GM21529 (cell line): Measurements from ENCODE around the gene PAQR5.
"Not testable (repeated sequence)": the region's sequence is repeated elsewhere in the genome, so short reads cannot be mapped to it uniquely, and the experiment has no call there.

ENCODE experiments used
- ATAC-seq: cut with Tn5 transposase; IDR thresholded peaks from one replicate; pipeline ENCODE4 v1.9.1; 2021; ENCODE audit not compliant: unreplicated experiment

PAQR5 gene

DNA sequence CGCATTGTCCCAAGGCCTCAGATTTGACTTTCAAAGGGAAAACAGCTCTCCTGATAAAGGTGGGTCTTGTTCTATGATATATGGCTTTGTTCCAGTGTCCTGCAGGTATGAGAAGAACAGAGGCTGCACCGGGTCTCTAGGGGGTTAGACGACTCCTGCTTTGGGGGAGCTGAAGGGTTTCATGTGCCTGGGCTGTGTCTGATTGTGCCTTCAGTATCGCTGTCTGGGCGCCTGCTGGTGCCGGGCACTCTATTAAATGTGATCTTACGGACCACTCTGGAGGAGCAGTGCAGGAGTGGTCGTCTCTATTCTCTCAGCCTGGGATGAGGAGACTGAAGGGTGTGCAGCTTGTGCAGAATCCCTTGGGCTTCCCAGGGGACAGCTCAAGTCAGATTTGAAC lies 16.0 kb downstream of the PAQR5 start:
- no peak for ATAC-seq

DNA sequence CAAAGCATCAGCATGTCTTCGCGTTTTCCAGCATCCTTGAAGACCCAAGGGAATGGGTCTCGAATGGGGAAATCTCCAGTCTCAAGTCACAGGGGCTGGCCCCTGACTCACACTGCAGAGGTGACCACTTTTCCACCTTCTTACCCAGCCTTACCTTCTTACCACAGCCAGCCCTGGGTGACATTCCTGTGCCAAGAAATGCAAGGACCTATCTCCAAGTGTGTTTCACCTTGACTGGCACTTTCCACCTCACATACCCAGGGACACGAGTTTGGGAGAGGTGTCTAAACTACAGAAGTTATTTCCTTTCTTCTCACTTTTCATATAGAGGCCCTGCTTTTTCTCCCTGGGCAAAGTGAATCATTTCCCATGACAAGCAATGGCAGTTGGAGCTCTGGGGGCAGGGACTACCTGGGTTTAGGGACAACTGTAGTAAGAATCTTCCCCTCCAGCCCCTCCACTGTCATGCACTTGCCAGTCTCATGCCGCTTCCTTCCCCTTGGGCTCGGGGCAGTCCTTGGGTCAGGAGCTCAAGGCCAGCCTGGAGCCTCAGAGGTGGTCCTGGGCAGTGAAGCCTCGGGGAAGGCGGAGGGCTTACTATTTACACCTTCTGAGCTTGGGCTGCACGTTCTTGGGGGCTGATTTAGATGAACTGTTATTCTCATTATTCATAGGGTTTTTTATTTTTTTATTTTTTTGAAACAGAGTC lies 16.8 kb downstream of the PAQR5 start:
- ATAC-seq: no peak

GRCh38 chr15:69316291-69316690 lies 17.6 kb downstream of the PAQR5 start:
- no peak for ATAC-seq

DNA sequence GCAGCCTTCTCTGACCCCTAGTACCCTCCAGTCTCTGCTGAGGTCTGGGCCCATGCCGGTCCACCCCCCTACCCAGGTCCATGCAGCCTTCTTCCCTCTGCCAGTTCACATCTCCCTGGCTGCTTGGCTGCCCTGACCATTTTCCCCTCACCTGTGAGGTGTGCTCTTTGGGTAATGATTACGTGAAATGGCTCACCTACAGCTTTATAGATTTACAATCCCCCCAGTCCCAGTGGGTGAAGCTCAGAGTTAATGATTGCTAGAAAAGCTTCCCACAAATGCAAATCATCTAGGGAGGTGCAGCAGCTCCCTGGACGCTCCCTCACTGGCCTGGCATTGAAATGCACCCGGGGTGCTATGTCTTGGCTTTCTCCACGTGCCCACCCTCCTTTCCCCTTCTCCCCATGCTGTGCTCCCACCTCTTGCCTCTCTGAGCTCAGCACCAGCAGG lies 18.7 kb downstream of the PAQR5 start:
- no peak for ATAC-seq

GRCh38 chr15:69318033-69318432 lies 19.3 kb downstream of the PAQR5 start:
- no peak for ATAC-seq

- no peak for ATAC-seq
Observed at GRCh38 chr15:69319384-69320375, 21.0 kb downstream of the PAQR5 start.

DNA sequence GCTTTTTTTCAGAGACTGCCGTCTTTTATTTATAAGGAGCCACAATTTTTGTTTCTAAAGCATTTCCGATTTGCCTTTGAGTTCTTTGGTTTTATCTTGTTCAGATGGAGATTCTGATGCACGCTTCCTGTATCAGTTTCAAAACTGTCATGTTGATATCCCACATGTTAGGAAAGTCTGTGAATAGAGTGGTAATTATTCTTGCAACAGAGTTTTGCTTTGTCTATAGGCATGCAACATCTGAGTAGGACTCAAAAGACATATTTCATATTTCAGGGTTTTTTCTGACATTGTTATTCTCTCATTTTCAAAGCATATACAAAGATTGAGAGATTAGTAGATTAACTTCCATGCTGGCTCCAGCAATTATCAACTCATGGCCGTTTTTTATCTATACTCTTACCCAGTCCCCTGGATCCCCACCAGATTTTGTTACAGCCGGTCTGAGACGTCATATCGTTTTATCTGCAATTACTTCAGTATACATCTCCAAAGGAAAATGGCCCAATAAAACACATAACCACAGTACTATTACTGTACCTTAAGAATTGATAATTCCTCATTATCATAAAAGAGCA lies 22.4 kb downstream of the PAQR5 start:
- ATAC-seq: no peak

GRCh38 chr15:69323893-69324430 lies 25.2 kb downstream of the PAQR5 start:
- no peak for ATAC-seq

GRCh38 chr15:69324565-69324964 lies 25.9 kb downstream of the PAQR5 start:
- no peak for ATAC-seq

DNA sequence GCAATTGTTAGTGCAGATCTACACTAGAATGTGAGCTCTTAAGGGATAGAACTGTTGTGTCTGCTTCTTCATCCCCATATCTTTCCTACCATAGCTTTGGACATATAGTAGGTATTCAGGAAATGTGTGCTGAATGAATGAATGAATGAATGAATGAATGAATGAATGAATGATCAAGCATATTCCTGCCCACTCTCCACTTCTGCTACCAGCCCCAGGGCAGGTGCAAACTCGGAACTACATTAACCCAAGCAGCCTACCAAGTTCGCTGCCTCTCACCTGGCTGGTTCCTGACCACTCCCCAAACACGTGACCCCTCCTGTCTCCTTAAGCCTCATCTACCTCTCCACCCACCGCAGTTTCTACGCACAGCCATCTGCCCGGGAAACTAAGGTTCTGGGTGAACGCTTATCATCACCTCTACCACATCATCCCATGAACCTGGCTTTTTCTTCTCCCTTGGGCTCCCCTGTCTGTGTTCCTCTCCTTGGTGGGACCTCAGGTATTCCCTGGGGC lies 26.8 kb downstream of the PAQR5 start:
- ATAC-seq: no peak

DNA sequence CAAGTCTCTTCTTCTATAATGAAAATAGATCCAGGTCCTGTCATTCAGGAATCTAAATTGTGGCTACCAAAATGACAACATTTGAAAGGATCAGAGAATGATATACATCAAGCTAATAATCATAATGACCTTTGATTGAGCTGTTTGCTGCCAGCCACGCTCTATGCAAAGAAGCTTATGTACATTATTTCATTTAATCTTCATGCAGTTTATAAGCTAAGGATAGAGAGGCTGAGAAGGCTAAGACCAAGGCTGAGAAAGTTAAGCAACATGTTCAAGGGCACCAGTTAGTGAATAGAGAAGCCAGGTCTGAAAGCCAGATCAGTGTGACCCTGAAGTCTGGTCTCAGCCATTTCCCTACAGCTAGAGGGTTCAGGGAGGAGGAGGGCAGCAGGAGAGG lies 29.4 kb downstream of the PAQR5 start:
- no peak for ATAC-seq

DNA sequence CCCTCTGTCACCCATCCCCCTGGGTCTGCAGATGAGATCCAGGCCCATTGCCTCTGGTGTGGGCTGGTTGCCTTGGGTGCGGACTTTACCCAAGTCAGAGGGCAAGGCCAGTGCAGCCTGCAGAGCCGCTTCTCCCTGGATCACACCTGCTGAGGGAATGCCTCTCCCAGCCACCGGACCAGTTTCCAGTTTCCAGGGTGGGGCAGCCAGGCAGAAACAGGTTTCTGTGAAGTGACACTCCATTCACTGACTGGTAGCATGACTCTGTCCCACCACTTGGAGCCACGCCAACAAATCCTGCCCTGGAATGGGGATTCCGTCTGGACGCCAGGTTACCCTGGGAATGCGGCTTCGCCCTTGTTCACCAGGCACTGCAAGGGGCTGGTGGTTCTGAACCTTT lies 30.0 kb downstream of the PAQR5 start:
- no peak for ATAC-seq

- ATAC-seq: no peak
Observed at GRCh38 chr15:69337138-69337537, 38.4 kb downstream of the PAQR5 start.

DNA sequence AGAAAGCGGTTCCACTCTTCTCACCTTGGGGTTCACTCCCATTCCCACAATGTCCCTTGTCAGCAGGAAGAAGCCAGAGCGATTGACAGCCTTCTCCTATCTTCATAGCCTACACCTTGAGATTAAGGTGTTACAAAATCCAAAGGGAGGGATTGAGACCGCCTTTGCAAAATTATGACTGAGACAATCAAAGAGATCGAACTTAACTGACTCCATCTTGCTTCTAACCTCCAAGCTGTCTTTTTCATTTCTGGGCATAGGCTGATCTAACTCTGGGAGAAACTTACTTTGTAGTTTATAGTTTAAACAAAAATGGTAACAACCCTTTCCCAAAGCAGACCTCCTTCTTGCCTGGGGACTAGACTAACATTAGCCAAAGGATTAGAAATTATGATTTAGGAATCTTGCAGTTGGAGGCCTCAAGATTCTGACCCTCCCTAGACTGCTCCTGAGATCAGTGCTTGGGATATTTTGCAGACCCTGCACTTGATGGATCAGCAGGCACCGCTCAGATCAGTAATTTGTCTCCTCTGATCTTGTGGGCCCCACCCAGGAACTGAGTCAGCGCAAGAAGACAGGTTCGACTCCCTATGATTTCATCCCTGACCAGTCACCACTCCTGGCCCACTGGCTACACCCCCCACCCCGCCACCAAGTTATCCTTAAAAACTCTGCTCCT lies 40.0 kb downstream of the PAQR5 start:
- ATAC-seq: no peak

- ATAC-seq: not testable (repeated sequence)
Observed at GRCh38 chr15:69339214-69339543, 40.5 kb downstream of the PAQR5 start.

- no peak for ATAC-seq
Observed at GRCh38 chr15:69340243-69340900, 41.7 kb downstream of the PAQR5 start.

GRCh38 chr15:69341356-69341755 lies 42.6 kb downstream of the PAQR5 start:
- no peak for ATAC-seq

DNA sequence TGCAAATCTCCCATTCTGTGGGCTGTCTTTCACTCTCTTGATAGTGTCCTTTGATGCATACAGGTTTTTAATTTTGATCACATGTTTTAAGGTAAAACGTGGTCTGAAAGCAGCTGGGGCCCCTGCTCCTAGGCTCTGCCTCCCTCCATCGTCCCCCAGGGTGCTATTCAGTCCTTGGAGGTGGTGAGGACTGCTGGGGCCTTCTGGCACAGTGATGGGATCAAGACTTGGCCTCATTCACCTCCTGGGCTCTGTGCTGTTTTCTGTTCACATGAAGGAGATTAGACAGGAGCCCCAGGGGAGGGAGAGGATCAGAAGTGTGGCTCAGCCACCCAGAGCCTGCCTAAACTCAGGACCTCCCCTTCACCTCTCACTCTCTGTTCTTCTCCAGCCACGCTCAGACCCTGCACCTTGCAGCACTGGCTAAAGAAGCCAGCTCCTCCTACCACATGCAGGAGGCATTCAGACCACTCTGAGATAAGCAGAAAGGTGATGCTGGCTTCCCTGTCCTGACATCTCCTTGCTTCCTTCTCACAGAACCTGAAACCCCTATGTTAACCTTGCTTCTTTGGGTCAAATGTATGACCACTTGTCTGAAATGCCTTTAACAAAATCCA lies 43.9 kb downstream of the PAQR5 start:
- ATAC-seq: no peak

DNA sequence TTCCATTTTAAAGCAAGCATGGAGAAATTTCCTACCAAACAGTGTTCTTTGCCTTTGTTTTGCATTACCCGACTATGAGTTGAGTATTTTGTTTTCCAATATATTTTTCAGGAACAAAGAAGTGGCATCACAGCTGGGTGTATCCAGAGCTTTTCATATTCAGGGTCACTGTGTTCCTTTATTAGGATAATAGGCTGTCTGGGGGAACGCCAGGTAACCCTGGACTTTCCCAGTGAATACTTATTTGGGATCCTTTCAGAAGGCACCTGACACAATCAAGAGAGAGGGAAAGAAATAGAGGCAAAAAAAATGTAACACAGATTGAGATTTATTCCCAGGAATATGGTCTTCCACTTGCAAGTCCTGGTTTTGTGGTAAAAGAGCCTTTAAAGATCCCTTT lies 44.4 kb downstream of the PAQR5 start:
- no peak for ATAC-seq

GRCh38 chr15:69344238-69344637 lies 45.5 kb downstream of the PAQR5 start:
- no peak for ATAC-seq
